HUES6 (cell line): ENCODE measurements around the gene PRKG1.

Experiments
- H3K27ac ChIP-seq: 2 replicates; pipeline ENCODE4 v1.7.0; 2013; ENCODE audit warnings: low read depth, mild to moderate bottlenecking, low read length, inconsistent platforms
- H3K27me3 ChIP-seq: 2 replicates; pipeline ENCODE4 v1.6.1; 2013; ENCODE audit warnings: low read length; ENCODE audit not compliant: control insufficient read depth, insufficient read depth
- H3K36me3 ChIP-seq: 2 replicates; pipeline ENCODE4 v1.6.1; 2013; ENCODE audit warnings: low read length; ENCODE audit not compliant: control insufficient read depth, insufficient read depth
- H3K4me1 ChIP-seq: 2 replicates; pipeline ENCODE4 v1.6.1; 2013; ENCODE audit warnings: low read length; ENCODE audit not compliant: control insufficient read depth, insufficient read depth
- H3K4me3 ChIP-seq: 2 replicates; pipeline ENCODE4 v1.5.1; 2013; ENCODE audit warnings: low read depth, low read length
- H3K9ac ChIP-seq: one replicate; pipeline ENCODE4 v1.6.1; 2013; ENCODE audit warnings: mild to moderate bottlenecking, low read length
- H3K9me3 ChIP-seq: 2 replicates; pipeline ENCODE4 v1.6.1; 2013; ENCODE audit warnings: low read depth, low read length; ENCODE audit not compliant: control insufficient read depth, insufficient read depth

Gene PRKG1

GRCh38 chr10:51928162-51928561, 853.9 kb downstream of the PRKG1 start:
- no peaks in the 10 kb centered on the region for H3K4me1 ChIP-seq
- H3K9ac ChIP-seq, result no peak overlapping the region
- H3K27ac ChIP-seq, result no peak overlapping the region
- no peaks in the 10 kb centered on the region for H3K27me3 ChIP-seq
- H3K36me3 ChIP-seq, result no peaks in the 10 kb centered on the region
- no peaks in the 10 kb centered on the region for H3K9me3 ChIP-seq
- no peak overlapping the region for H3K4me3 ChIP-seq

GRCh38 chr10:51932530-51932929, 858.2 kb downstream of the PRKG1 start:
- no peaks in the 10 kb centered on the region for H3K36me3 ChIP-seq
- H3K4me3 ChIP-seq, result no peak overlapping the region
- H3K4me1 ChIP-seq, result no peaks in the 10 kb centered on the region
- no peak overlapping the region for H3K27ac ChIP-seq
- H3K9me3 ChIP-seq, result no peaks in the 10 kb centered on the region
- no peak overlapping the region for H3K9ac ChIP-seq
- H3K27me3 ChIP-seq, result no peaks in the 10 kb centered on the region

- H3K9ac ChIP-seq, result no peak overlapping the region
- no peaks in the 10 kb centered on the region for H3K4me1 ChIP-seq
- no peak overlapping the region for H3K4me3 ChIP-seq
- no peaks in the 10 kb centered on the region for H3K36me3 ChIP-seq
- H3K27me3 ChIP-seq, result no peaks in the 10 kb centered on the region
- H3K27ac ChIP-seq, result no peak overlapping the region
- H3K9me3 ChIP-seq, result no peaks in the 10 kb centered on the region
Measured at GRCh38 chr10:51934373-51934772, 860.1 kb downstream of the PRKG1 start.

GRCh38 chr10:51935341-51935740, 861.1 kb downstream of the PRKG1 start:
- H3K9me3 ChIP-seq, result no peaks in the 10 kb centered on the region

GRCh38 chr10:51937308-51938140, 863.2 kb downstream of the PRKG1 start:
- Histone ChIP-seq H3K36me3 (no peaks in the 10 kb centered on the region), H3K4me3 (no peak overlapping the region), H3K27ac (no peak overlapping the region), H3K9ac (no peak overlapping the region), H3K9me3 (no peaks in the 10 kb centered on the region), H3K27me3 (no peaks in the 10 kb centered on the region), H3K4me1 (no peaks in the 10 kb centered on the region)

More at GRCh38 chr10:51935341-51935740, 861.1 kb downstream of the PRKG1 start:
- no peaks in the 10 kb centered on the region for H3K36me3 ChIP-seq
- H3K4me3 ChIP-seq, result no peak overlapping the region
- no peaks in the 10 kb centered on the region for H3K27me3 ChIP-seq
- no peak overlapping the region for H3K9ac ChIP-seq
- no peak overlapping the region for H3K27ac ChIP-seq
- no peaks in the 10 kb centered on the region for H3K4me1 ChIP-seq

- no peaks in the 10 kb centered on the region for H3K27me3 ChIP-seq
- H3K9ac ChIP-seq, result no peak overlapping the region
- H3K36me3 ChIP-seq, result no peaks in the 10 kb centered on the region
- peaks cover 1% of the 10 kb centered on the region; the same call in 1 of the 2 replicates for H3K4me1 ChIP-seq
- no peak overlapping the region for H3K27ac ChIP-seq
- H3K9me3 ChIP-seq, result peaks cover 6% of the 10 kb centered on the region
- H3K4me3 ChIP-seq, result no peak overlapping the region
Measured at GRCh38 chr10:51950371-51950995, 876.2 kb downstream of the PRKG1 start.

GRCh38 chr10:51950996-51951555, 876.8 kb downstream of the PRKG1 start:
- H3K4me3 ChIP-seq, result no peak overlapping the region
- H3K36me3 ChIP-seq, result no peaks in the 10 kb centered on the region
- no peak overlapping the region for H3K9ac ChIP-seq
- peaks cover 7% of the 10 kb centered on the region; the same call in 1 of the 2 replicates for H3K4me1 ChIP-seq
- H3K27ac ChIP-seq, result no peak overlapping the region
- peaks cover 6% of the 10 kb centered on the region for H3K9me3 ChIP-seq
- no peaks in the 10 kb centered on the region for H3K27me3 ChIP-seq

GRCh38 chr10:51951601-51952000, 877.3 kb downstream of the PRKG1 start:
- H3K27ac ChIP-seq, result no peak overlapping the region
- H3K9ac ChIP-seq, result no peak overlapping the region
- peaks cover 8% of the 10 kb centered on the region; the same call in 1 of the 2 replicates for H3K4me1 ChIP-seq
- H3K36me3 ChIP-seq, result no peaks in the 10 kb centered on the region
- H3K4me3 ChIP-seq, result no peak overlapping the region
- no peaks in the 10 kb centered on the region for H3K27me3 ChIP-seq
- peaks cover 6% of the 10 kb centered on the region for H3K9me3 ChIP-seq

GRCh38 chr10:51952056-51952455, 877.8 kb downstream of the PRKG1 start:
- no peak overlapping the region for H3K9ac ChIP-seq
- no peak overlapping the region for H3K4me3 ChIP-seq
- no peaks in the 10 kb centered on the region for H3K27me3 ChIP-seq
- H3K27ac ChIP-seq, result no peak overlapping the region
- H3K4me1 ChIP-seq, result peaks cover 8% of the 10 kb centered on the region; the same call in 1 of the 2 replicates
- peaks cover 6% of the 10 kb centered on the region for H3K9me3 ChIP-seq
- no peaks in the 10 kb centered on the region for H3K36me3 ChIP-seq

GRCh38 chr10:51955696-51956095, 881.4 kb downstream of the PRKG1 start:
- H3K36me3 ChIP-seq, result no peaks in the 10 kb centered on the region
- H3K9me3 ChIP-seq, result no peaks in the 10 kb centered on the region
- no peak overlapping the region for H3K9ac ChIP-seq
- H3K27ac ChIP-seq, result no peak overlapping the region
- H3K27me3 ChIP-seq, result no peaks in the 10 kb centered on the region
- H3K4me1 ChIP-seq, result peaks cover 10% of the 10 kb centered on the region; the same call in 1 of the 2 replicates
- no peak overlapping the region for H3K4me3 ChIP-seq

- Histone ChIP-seq H3K9me3 (no peaks in the 10 kb centered on the region), H3K4me3 (no peak overlapping the region), H3K27ac (no peak overlapping the region), H3K4me1 (peaks cover 12% of the 10 kb centered on the region; the same call in 1 of the 2 replicates), H3K27me3 (no peaks in the 10 kb centered on the region), H3K9ac (no peak overlapping the region), H3K36me3 (no peaks in the 10 kb centered on the region)
Measured at GRCh38 chr10:51956822-51957221, 882.5 kb downstream of the PRKG1 start.
